Breast epithelium (tissue), 3 donors: ENCODE data around the gene EML6.

Experiments used
- CTCF ChIP-seq, 3 donors: fragments of 450-650 bp; IDR thresholded peaks; one replicate each; pipeline ENCODE4 v1.5.1; 2016 to 2017; ENCODE audit warnings: antibody characterized with exemption in 3 of 3, mild to moderate bottlenecking in 3 of 3, moderate library complexity in 3 of 3
- POLR2A ChIP-seq: fragments of 450-650 bp; IDR thresholded peaks from one replicate; pipeline ENCODE4 v1.6.1; 2016; ENCODE audit warnings: antibody characterized with exemption, mild to moderate bottlenecking, moderate library complexity
- POLR2AphosphoS5 ChIP-seq, 3 donors: sonication (generic); formaldehyde crosslinking; IDR thresholded peaks; one replicate each; pipeline ENCODE4 v1.6.1; 2017; ENCODE audit warnings: antibody characterized with exemption in 3 of 3

GRCh38 chr2:55001716-55002115, 278.3 kb downstream of the EML6 start:
- TF ChIP-seq CTCF (IDR thresholded peaks at IDR 0.05): no peak
- TF ChIP-seq POLR2A: no peak
- no peak for TF ChIP-seq POLR2AphosphoS5 (IDR thresholded peaks at IDR 0.05)
